Measurements from ENCODE around the gene LIMS1.
"Not testable (repeated sequence)": the region's sequence is repeated elsewhere in the genome, so short reads cannot be mapped to it uniquely, and the experiment has no call there.

The LIMS1 gene

DNA sequence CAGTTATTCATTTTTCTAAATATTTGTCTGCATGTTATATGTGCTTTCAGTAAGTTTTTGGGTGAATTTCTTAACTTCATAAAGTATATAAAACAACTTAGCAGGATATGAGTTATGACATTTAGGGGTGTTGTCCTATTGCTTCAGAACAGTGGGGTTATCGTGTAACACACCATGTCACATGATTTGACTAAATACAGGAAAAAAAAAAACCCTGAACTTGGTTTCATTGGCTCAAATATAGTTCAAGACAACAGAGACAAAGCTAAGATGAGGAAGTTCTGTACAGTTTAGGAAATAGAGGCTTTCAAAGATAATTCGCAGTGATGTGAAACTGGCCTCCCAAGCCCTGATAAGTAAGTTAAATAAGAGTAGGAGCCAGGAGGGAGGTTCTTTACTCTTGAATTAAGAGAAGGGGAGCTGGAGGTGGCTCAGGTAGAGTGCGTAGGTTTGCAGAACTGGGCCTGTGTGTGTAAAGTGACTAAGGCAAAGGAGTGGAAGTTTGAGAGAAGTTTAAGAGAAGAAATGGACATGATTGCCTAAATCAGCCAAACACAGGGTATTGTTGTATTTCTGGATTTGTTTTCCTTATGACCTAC lies 53.9 kb downstream of the LIMS1 start:
- DNase-seq, result no peak

DNA sequence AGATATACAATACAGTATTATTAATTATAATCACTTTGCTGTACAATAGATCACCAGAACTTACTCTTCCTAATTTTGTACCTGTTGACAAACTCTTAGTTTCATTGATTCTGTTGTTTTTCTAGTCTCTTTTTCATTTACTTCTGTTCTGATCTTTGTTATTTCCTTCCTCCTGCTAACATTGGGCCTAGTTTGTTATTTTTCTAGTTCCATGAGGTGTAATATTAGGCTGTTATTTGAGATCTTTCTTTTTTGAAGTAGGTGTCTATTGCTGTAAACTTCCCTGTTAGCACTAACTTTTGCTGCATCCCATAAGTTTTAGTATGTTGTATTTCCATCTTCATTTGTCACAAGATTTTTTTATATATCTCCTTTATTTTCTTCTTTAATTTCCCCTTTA lies 55.1 kb downstream of the LIMS1 start:
- peak in 1 of 3 experiments; percentile 32 for DNase-seq

DNA sequence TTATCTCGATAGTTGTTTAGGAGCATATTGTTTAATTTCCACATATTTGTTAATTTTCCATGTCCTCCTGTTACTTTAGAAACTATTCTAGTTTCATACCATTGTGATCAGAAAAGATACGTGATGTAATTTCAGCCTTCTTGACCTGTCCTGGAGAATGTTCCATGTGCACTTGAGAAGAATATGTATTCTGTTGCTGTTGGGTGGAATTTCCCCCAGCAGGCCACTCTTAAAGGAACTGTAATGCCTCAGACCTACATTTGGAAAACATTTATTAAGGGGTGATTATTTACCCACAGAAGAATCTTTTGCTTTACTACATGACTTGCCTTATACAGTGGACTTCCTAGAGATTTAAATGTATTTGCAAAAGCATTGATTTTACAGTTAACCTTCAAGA lies 55.5 kb downstream of the LIMS1 start:
- no peak for DNase-seq

DNA sequence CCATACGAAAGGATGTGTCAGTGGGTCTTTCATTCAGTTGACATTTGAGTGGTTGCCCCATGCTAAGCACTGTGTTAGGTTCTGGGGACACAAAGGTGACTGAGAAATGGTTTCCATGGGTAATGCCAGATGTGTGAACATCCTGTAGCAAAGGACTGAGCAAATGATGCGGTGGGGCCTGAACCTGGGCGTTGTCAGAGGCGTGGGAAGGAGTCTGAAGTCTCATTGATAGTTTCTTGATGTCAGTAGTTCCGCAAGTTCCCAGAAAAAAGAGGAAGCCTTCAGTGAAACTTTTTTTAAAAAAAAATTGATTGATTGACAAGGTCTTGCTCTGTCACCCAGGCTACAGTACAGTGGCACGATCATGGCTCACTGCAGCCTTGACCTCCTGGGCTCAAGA lies 56.9 kb downstream of the LIMS1 start:
- DNase-seq, result no peak

DNA sequence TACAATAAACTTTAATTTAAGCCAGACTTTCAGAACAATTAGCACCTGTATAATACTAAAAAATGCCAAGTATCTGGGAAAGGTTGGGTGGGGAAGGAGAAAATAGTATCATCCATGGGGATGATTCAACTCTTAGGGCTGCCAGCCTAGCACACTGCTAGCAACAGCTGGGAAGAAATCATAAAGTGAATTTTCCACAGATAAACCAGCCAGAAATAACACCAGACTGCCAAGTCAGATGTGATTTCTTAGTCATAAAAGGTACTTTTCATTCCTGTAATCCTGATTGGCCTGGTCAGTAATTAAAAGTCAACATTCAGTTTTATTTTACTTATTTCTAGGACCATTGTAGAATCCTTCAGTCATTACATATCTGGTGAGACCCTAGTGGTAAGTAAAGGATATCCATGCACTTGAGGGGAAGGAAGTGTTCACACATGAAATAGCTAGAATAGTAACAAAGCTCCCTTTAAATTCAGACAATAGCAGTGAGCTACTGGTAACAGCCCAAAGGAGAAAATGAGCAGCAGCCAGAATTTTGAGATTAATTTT lies 59.4 kb downstream of the LIMS1 start:
- DNase-seq, result no peak

DNA sequence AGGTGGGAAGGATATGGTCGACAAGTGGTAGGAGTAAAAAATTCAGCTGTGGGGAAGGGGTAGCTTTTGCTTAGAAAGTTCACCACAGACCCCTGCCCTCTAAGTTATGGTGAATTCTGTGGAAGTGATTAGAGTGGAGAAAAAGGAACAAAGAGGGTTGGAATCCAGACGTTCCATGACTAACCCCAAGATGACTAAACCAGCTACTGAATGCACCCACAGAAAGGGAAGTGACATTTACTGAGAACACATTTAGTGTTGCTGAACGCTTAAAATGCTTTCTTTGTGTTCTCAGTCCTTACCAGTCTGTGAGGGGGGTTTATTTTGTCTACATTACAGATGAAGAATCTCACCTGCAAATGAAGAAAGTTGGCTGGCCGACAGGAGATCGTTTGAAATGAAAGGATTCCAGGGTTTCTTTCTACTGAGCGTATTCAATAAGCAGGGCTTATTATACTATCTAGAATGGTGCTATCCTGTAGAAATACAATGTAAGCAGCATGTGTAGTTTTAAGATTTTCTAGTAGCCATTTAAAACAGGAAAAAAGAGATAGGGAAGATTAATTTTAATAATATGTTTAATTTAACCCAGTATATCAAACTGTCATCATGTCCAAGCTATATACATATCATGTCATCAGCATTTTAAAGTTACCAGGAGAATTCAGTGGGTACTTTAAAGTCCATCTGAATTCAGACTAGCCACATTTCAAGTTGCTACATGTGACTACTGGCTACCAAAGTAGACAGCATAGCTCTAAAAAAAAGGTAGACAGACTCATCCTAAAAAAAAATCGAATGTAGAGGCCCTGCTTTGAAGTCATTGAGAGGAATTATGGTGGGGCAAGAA lies 60.1 kb downstream of the LIMS1 start:
- no peak for DNase-seq

DNA sequence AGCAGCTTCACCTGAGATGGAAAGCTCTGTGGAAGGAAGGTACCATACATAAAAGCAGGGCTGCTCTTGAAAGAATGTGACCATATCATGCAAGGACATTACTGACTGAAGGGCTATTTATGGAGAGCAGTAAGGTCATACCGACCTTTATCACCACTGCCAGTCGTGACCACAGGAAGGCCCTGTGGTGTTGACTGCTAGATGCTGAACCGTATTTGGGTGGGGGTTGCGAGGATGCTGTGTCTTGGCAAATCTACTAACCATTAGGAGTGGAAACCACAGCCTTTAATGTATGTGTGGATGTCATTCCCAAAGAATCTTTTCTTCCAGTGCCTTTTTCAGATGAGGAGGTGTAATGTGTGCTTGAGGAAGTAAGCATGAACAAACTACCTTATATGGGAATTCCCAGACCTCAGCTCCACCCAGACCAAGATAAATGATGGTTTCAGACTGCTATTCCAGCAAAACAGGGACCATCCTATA lies 60.8 kb downstream of the LIMS1 start:
- no peak for DNase-seq

DNA sequence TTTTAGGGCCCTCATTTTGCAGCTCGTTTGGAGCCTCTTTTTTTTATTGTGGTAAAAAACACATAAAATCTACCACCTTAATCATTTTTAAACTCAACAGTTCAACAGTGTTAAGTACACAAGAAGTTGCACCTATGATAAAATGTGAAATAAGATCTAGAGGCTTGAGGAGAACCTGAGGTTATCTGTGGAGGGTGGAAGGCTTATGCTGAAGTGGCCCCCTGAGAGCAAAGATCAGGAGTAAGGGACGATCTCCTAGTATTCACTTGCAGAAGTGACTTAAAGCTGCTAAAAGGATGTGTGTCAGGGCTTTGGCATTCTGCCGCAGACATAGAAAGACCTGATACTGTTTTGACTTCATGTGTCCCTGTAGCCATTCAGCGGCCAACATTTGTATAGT lies 61.5 kb downstream of the LIMS1 start:
- DNase-seq, result not testable (repeated sequence)

DNA sequence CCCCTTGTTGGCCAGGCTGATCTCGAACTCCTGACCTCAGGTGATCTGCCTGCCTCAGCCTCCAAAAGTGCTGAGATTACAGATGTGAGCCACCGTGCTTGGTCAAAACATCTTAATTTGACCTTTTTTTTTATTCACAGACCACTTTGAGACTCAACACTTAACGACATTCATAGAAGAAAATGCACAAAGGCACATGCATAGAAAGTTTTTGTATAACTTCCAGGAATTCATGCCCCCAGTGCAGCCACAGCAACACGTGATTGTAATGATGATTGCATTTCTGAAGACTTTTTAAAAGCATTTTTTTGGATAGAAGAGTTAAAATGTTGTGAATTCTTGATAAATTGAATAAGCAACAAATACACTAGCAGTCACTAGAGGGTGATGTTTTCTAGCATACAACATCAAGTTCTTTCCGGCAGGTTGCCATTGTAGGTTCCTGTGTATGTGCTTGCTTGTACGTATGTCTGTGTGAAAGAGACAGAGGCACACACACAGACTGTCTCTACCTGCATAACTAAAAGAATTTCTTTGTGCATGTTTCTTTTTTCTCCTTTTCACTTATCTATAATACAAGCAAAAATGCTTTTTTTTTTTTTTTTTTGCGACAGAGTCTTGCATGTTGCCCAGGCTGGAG lies 63.0 kb downstream of the LIMS1 start:
- peak in 1 of 3 experiments; percentile 44 for DNase-seq

DNA sequence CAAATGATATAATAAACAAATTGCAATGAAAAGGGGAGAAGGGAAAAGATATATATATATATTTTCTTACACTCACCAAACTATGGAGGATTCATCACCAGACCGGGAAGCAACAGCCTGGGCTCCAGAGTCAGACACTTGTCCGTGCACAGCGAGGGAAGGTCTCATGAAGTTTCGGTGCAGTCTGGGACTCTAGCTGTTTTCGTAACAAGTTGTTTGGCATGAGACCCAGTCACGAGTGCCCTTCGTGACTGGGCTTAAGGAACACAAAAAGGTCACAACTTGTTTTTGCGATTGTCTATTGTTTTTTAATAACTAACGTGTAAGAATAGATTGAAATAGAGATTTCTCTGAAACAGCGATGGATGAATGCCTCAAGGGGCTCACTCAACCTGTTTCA lies 66.9 kb downstream of the LIMS1 start:
- not testable (repeated sequence) for DNase-seq

DNA sequence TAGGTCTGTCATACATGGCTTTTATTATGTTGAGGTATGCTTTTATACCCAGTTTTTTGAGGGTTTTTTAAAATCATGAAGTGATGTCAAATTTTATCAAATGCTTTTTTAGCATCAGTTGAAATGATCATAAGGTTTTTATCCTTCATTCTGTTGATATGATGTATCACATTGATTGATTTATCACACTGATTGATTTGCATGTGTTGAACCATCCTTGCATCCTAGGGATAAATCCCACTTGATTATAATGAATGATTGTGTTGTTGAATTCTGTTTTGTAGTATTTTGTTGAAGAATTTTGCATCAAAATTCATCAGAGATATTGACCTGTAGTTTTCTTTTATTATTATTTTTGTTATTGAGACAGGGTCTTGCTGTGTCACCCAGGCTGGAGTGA lies 68.2 kb downstream of the LIMS1 start:
- DNase-seq, result no peak

DNA sequence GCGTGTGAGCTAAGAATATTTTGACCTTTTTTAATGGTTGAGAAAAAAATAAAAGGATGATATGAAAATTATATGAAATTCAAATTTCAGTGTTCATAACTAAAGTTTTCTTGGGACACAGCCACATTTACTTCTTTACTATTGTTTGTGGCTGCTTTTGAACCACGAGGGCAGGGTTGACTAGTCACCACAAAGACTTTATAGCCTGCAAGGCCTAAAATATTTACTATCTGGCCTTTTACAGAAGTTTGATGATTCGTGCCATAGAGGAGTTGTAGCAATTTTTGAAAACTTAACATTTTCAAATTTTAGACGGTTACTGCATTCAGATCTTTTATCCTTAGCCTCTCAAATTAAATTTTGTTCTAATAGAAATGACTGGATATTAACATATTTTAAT lies 69.9 kb downstream of the LIMS1 start:
- no peak for DNase-seq

DNA sequence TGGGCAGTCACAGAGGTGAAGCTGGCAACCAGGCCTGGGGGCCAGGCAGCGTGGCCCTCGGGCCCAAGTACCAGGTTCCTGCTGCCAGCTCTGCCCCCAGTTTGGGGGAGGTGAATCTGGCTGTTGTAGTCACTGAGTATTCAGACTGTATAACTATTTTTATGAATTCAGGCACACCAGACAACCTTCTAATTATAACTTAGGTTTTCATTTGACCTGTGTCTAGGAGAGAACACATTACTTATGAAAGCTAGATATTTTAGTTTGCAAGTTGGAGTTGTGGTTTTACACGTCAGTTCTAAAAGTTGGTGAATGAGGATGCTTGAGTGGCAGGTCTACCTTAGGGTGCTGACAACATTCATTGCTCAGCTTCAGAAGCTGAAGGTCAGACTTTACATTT lies 71.7 kb downstream of the LIMS1 start:
- no peak for DNase-seq

DNA sequence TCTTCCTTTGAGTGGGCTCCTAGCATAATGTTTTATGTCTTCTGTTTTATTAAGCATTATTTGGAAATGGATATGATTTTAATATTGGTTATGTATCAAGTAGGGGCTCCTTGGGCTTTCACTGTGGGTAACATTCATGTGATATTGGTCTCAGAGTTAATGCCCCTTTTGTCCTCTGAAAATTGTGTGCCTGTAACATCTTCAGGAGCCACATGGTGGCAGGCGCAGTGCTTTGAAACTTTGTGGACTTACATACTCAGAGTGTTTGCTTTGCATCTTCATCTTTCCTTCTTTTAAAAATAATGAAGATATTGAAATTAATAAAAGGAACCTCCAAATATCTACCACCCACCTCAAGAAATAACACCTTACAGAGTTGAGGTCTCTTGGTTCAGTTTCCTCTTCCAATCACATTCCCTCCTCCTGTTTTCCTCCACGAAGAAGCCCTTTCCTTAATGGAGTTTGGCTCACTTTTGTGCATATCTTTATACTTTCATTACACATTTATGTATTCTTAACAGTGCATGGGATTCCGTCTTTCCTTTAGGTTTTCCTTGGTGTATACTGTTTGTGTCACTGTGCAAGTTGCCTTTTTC lies 73.5 kb downstream of the LIMS1 start:
- peak; percentile 5 to 75 (median 43) for DNase-seq

DNA sequence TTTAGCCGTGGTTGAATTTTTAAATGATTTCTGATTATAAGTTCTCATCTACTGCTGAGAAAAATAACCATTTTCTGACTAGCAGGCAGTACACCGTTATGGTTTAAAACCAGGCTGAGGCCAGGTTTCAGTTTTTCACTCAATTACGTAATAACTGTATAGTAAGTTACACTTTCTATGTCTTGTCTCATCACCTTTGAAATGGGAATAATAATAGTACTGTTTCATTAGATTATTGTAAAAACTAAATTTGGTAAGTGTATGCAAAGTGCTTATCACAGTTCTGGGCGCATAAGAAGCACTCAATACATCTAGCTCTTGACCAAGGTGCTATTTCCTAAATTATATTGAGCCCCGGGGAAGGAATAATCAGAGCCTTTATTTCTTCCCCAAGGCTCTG lies 76.8 kb downstream of the LIMS1 start:
- DNase-seq, result no peak

DNA sequence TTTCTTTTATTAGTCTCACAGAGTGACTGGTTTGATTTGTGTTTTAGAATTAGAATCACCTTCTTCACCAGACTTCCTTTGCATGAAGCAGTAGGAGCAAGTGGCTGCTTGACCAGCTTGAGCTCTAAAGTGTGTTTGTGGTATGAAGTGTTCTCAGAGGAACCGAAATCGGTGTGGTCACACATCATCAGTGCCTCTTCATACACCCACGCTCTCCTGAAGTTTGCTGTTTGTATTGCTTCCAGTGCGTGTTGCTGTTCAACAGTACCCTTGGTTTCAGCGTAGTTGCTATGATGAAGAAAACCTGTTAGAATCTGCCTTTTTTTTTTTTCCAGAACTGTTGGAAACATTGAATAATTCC lies 77.9 kb downstream of the LIMS1 start:
- peak in 1 of 3 experiments; percentile 29 for DNase-seq

DNA sequence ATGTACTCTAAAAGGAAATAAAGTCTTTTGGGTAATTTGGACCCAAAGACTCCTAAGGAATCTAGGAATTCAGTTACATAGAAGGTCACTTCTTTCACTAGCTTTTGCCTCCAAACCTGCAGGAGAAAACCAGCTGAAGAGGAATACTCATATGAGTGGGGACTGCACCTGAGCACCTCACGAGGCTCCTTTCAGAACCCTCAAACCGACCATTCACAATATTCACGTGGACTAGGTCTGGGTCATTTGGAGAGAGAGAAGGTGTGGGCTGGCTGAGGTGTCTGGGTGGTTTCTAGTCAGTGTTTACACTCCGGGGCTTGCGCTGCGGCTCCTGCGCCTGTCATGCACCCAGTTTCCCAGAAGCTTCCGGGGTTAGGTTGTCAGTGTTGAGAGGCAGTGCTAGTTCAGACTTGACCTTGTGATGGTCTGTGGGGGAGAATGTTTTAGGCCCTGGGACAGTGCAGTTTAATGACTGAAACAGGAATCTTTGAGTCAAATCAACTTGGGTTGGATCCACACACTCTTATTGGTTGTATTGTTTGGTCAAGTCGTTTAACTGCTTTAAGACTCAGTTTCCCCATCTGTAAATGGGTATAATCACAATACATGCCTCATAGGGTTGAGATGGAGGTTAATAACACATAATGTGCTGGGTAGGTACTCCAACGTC lies 78.4 kb downstream of the LIMS1 start:
- no peak for DNase-seq

DNA sequence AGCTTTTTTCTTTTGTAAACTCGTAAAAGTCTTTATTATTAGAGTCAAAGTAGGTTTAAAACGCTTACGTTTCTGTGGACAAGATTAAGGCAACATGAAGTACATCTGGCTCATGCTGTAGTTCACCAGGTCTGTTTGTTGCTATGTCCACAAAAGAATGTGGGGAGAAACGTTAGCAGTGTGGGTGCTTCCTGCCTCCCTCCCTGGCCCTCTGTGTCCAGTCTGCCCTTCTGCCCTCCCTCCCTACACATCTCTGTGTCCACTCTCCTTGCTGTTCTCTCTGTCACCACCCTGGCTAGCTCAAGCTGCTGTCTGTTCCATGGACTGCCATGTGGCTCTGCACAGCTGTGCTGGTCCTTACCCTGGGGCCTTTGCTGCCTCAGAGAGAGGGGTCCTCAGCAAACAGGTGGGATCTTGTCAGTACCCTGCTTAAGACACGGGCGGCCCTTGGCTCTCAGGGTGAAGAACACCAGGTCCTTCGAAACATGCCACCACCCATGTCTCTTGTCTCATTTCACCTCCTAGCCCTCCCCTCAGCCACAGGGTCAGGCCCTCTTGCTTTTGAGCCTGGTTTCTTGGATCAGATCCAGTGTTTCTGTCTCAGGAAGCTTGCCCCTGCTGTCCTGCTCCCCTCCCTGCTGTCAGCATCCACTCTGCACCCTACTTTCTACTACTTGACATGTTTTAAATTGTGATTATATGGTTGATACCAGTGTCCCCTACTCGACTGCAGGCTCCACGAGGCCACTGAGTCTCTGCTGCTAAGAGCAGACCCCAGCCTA lies 79.2 kb downstream of the LIMS1 start:
- peak in 1 of 3 experiments; percentile 20 for DNase-seq

DNA sequence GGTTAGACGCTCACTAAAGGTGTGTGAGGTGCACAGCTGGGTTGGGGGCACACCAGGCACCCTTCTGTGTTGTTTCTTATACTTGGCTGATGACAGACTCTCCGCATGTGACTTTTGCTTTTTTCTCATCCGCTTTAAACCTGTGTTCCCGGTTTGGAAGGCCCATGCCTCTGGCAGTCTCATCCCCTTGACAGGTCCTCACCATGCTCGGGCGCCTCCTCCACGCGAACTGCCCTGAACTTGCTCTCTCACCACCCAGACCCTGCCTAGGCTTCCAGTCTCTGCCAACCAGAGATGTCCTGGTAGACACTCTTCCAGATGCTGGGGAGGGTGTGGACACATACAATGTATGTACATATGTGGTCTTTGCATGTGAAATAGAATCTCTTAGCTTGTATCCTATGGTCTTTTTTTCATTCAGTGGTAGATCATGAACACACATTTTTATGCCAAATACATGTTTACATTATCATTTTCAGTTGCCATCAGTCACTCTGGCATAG lies 79.8 kb downstream of the LIMS1 start:
- DNase-seq, result no peak

DNA sequence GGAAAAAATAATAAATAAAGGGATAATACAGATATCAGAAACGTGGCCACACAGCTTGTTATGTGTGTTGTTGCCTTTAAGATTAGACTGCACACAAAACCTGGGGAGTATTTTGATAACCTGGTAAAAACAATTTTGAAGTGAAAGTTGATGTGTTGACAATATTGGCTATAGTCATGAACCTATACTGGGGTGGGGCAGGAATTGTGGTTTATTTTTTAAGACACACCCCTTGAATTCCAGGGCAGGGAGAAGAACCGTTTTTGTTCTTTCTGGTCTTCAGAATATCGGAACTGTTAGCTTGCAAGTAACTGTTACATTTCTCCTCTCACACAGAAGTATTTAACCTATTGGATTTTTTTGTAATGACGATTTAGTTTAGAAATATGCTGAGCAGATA lies 80.4 kb downstream of the LIMS1 start:
- no peak for DNase-seq

DNA sequence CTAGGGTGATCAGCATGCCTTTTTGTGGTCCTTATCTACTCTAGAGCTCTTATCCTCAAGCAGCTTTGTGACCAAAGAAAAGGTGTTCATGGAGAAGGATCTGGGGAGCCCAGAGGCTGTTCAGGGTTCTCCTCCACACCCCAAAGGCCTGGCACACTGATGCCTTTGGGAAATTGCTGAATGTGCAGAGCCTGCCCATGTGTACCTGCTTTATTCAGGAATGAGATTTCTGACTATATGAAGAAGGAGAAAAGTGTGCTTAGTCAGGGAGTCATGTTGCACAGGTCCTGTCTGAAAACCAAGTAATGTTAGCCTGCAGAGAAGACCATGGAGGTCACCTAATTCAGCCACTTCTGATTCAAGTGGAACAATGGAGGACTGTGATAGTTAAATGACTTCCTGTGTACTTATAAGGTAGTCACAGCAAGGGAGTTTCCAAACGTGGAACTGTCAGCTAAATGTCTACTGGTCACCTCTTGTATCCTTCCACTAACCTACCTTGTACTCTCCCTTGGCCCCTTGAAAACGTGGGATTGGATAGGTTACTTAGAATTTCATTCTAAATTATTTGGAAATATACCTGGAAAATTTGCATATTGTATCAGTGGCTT lies 81.3 kb downstream of the LIMS1 start:
- DNase-seq, result peak in 1 of 3 experiments; percentile 34

Measured in NCI-H1417 (cell line).